Endothelial cell of umbilical vein (primary cell): Measurements from ENCODE around the gene BCAS4.

ENCODE experiments used
- EZH2 ChIP-seq: IDR thresholded peaks from 2 replicates; pipeline ENCODE4 v1.6.1; 2012; ENCODE audit warnings: borderline replicate concordance, low read depth, mild to moderate bottlenecking, moderate library complexity, low read length, inconsistent platforms; ENCODE audit not compliant: severe bottlenecking
- TF ChIP-seq, protein P1 (sequence below), 2 donors: IDR thresholded peaks; 1 replicate in 1 of 2; 2 replicates in 1 of 2; pipeline ENCODE4 v1.5.1; 2011; ENCODE audit warnings: low read length in 2 of 2, mild to moderate bottlenecking in 2 of 2, moderate library complexity in 2 of 2, control low read depth in 1 of 2, inconsistent platforms in 1 of 2, low read depth in 1 of 2; ENCODE audit not compliant: insufficient read depth in 1 of 2; ENCODE audit errors: extremely low read depth in 1 of 2
- TF ChIP-seq, protein P2 (sequence below): IDR thresholded peaks from 2 replicates; pipeline ENCODE4 v1.6.1; 2011; ENCODE audit not compliant: insufficient read depth, insufficient read length

DNA sequence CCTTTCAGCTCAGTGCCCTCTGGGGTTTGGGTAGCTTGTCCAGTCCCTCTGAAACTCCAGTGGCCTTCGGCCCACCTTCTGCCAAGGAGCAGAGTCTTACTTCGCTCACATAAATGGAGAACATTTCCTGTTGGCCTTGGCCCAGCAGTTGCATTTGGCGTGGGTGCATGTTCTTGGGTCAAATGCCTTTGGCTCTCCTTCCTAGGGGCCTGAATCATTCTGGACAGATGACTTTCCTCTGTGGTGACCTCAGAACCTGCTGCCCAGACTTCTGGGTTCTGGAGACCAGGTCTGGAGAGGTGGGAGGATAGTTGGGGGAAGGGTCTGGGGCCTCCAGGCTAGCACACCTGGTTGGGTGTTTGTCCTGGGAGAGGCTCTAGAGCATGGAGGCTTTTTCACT, 29.3 kb downstream of the BCAS4 start:
- TF ChIP-seq, protein P1, sequence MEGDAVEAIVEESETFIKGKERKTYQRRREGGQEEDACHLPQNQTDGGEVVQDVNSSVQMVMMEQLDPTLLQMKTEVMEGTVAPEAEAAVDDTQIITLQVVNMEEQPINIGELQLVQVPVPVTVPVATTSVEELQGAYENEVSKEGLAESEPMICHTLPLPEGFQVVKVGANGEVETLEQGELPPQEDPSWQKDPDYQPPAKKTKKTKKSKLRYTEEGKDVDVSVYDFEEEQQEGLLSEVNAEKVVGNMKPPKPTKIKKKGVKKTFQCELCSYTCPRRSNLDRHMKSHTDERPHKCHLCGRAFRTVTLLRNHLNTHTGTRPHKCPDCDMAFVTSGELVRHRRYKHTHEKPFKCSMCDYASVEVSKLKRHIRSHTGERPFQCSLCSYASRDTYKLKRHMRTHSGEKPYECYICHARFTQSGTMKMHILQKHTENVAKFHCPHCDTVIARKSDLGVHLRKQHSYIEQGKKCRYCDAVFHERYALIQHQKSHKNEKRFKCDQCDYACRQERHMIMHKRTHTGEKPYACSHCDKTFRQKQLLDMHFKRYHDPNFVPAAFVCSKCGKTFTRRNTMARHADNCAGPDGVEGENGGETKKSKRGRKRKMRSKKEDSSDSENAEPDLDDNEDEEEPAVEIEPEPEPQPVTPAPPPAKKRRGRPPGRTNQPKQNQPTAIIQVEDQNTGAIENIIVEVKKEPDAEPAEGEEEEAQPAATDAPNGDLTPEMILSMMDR (IDR thresholded peaks at IDR 0.05; ENCODE audit: extremely low read depth in 1 of 2, insufficient read depth in 1 of 2, low read depth in 1 of 2, low read length in 2 of 2): no peak
- TF ChIP-seq, protein P2, sequence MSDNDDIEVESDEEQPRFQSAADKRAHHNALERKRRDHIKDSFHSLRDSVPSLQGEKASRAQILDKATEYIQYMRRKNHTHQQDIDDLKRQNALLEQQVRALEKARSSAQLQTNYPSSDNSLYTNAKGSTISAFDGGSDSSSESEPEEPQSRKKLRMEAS: no peak
- TF ChIP-seq EZH2: no peak
